H1 (cell line): ENCODE measurements around the gene LRRTM3. TPM values are rescaled to one million over a fixed set of nuclear protein-coding genes. Genes with fewer than 3 reads are reported as not detected.

ENCODE experiments used
- CTCF ChIA-PET: fragments of 300-600 bp; sonication (Branson Sonifier 250); formaldehyde crosslinking; loops from one replicate; lab custom pipeline; 2021; ENCODE audit not compliant: partially characterized antibody; lab: Charles Lee
- POLR2A ChIA-PET: fragments of 300-600 bp; sonication (Branson Sonifier 250); formaldehyde crosslinking; loops from one replicate; lab custom pipeline; 2021; ENCODE audit warnings: inconsistent platforms; ENCODE audit not compliant: partially characterized antibody; lab: Charles Lee
- DNase-seq, 2 experiments: peaks; one replicate each; pipeline versions ENCODE4 v3.0.0 to v3.0.0-alpha.2; 2010 to 2022; ENCODE audit warnings: low spot score in 2 of 2, low read depth in 1 of 2, mixed read lengths in 1 of 2
- FAIRE-seq: peaks from 2 replicates; lab custom pipeline; 2011; peaks lifted over from hg19 to GRCh38; lab: Jason Lieb, UNC
- H2AFZ ChIP-seq: 2 replicates; pipeline ENCODE4 v1.8.1; 2012; ENCODE audit warnings: low read length, inconsistent platforms
- H2AK5ac ChIP-seq: 2 replicates; pipeline ENCODE4 v1.6.1; 2013; ENCODE audit warnings: low read depth, low read length
- H2BK120ac ChIP-seq: replicated peaks from 2 replicates; pipeline ENCODE3; 2013; ENCODE audit warnings: low read depth, low read length, inconsistent platforms
- H2BK12ac ChIP-seq: 2 replicates; pipeline ENCODE4 v1.6.1; 2013; ENCODE audit warnings: low read depth, low read length
- H2BK15ac ChIP-seq: 2 replicates; pipeline ENCODE4 v1.6.1; 2013; ENCODE audit warnings: low read length
- H2BK20ac ChIP-seq: 2 replicates; pipeline ENCODE4 v1.6.1; 2013; ENCODE audit warnings: low read length
- H2BK5ac ChIP-seq: 2 replicates; pipeline ENCODE4 v1.6.1; 2013; ENCODE audit warnings: low read depth, low read length
- H3K14ac ChIP-seq: 2 replicates; pipeline ENCODE4 v1.6.1; 2013; ENCODE audit warnings: inconsistent platforms; ENCODE audit not compliant: insufficient read length
- H3K18ac ChIP-seq: 2 replicates; pipeline ENCODE4 v1.6.1; 2013; ENCODE audit warnings: low read length; ENCODE audit errors: extremely low read depth
- H3K23ac ChIP-seq: 2 replicates; pipeline ENCODE4 v1.6.1; 2013; ENCODE audit warnings: inconsistent platforms; ENCODE audit not compliant: insufficient read length
- H3K23me2 ChIP-seq: 2 replicates; pipeline ENCODE4 v1.6.1; 2013; ENCODE audit warnings: low read depth, low read length
- H3K27ac ChIP-seq: 2 replicates; pipeline ENCODE4 v1.6.1; 2011; ENCODE audit warnings: low read depth, low read length, inconsistent platforms
- H3K27me3 ChIP-seq, 4 experiments: replicated peaks in 1 of 4; 1 replicate in 1 of 4; 2 replicates in 3 of 4; pipeline versions ENCODE4 v1.6.1 to v1.8.1; 2011 to 2013; ENCODE audit warnings: low read length in 3 of 4, mild to moderate bottlenecking in 3 of 4, inconsistent platforms in 2 of 4, mixed read lengths in 2 of 4, moderate library complexity in 1 of 4; ENCODE audit not compliant: control insufficient read depth in 3 of 4, insufficient read depth in 3 of 4; ENCODE audit errors: extremely low read depth in 1 of 4
- H3K36me3 ChIP-seq, 4 experiments: 2 replicates each; pipeline versions ENCODE4 v1.6.1 to v1.8.1; 2011 to 2013; ENCODE audit warnings: mild to moderate bottlenecking in 4 of 4, low read length in 3 of 4, moderate library complexity in 2 of 4, control low read depth in 1 of 4, inconsistent platforms in 1 of 4; ENCODE audit not compliant: insufficient read depth in 4 of 4, control insufficient read depth in 2 of 4
- H3K4ac ChIP-seq: replicated peaks from 2 replicates; pipeline ENCODE3; 2013; ENCODE audit warnings: low read length, low read depth, mixed read lengths, inconsistent platforms; ENCODE audit not compliant: insufficient read length
- H3K4me1 ChIP-seq, 4 experiments: replicated peaks in 1 of 4; 1 replicate in 1 of 4; 2 replicates in 3 of 4; pipeline versions ENCODE4 v1.6.1 to v1.8.1; 2011 to 2013; ENCODE audit warnings: low read length in 3 of 4, inconsistent platforms in 2 of 4, mixed read lengths in 1 of 4; ENCODE audit not compliant: insufficient read depth in 4 of 4, control insufficient read depth in 3 of 4
- H3K4me2 ChIP-seq, 2 experiments: 2 replicates each; pipeline versions ENCODE4 v1.6.1 to v1.8.1; 2011 to 2013; ENCODE audit warnings: low read depth in 2 of 2, low read length in 2 of 2, control low read depth in 1 of 2, inconsistent platforms in 1 of 2, mild to moderate bottlenecking in 1 of 2; ENCODE audit not compliant: insufficient read depth in 1 of 2
- H3K4me3 ChIP-seq, 4 experiments: fragments of 200-600, 300-600 bp in 1 of 4; sonication (generic), shearing (Covaris generic), sonication (Bioruptor Twin) in 1 of 4; 2 replicates each; pipeline versions ENCODE4 v1.5.1 to v1.8.1; 2011 to 2016; ENCODE audit warnings: low read length in 4 of 4, low read depth in 3 of 4, control low read depth in 2 of 4, inconsistent platforms in 2 of 4, mild to moderate bottlenecking in 2 of 4, mixed read lengths in 1 of 4, moderate library complexity in 1 of 4; ENCODE audit not compliant: insufficient read depth in 2 of 4; ENCODE audit errors: extremely low read depth in 1 of 4
- H3K56ac ChIP-seq: replicated peaks from 2 replicates; pipeline ENCODE3; 2013; ENCODE audit warnings: low read depth, mild to moderate bottlenecking, mixed read lengths, low read length, inconsistent platforms; ENCODE audit not compliant: insufficient read length
- H3K79me1 ChIP-seq: 2 replicates; pipeline ENCODE4 v1.6.1; 2013; ENCODE audit warnings: low read depth, low read length, control low read depth
- H3K79me2 ChIP-seq, 2 experiments: 2 replicates each; pipeline versions ENCODE4 v1.6.1 to v1.8.1; 2012 to 2013; ENCODE audit warnings: low read length in 2 of 2, mild to moderate bottlenecking in 2 of 2, inconsistent platforms in 1 of 2; ENCODE audit not compliant: insufficient read depth in 2 of 2, control insufficient read depth in 1 of 2
- H3K9ac ChIP-seq, 4 experiments: replicated peaks in 1 of 4; 1 replicate in 1 of 4; 2 replicates in 3 of 4; pipeline versions ENCODE4 v1.6.1 to v1.8.1; 2011 to 2013; ENCODE audit warnings: low read depth in 3 of 4, low read length in 3 of 4, control low read depth in 2 of 4, mild to moderate bottlenecking in 2 of 4, moderate library complexity in 2 of 4, inconsistent platforms in 1 of 4; ENCODE audit errors: extremely low read depth in 1 of 4
- H3K9me3 ChIP-seq, 2 experiments: 2 replicates each; pipeline versions ENCODE4 v1.6.1 to v1.8.1; 2012 to 2013; ENCODE audit warnings: mild to moderate bottlenecking in 2 of 2, moderate library complexity in 2 of 2, control low read depth in 1 of 2, inconsistent platforms in 1 of 2, low read depth in 1 of 2, low read length in 1 of 2, mixed read lengths in 1 of 2; ENCODE audit not compliant: insufficient read depth in 2 of 2
- H4K20me1 ChIP-seq, 2 experiments: replicated peaks in 1 of 2; 2 replicates each; pipeline versions ENCODE3 to v1.8.1; 2011 to 2013; ENCODE audit warnings: inconsistent platforms in 2 of 2, low read length in 2 of 2, mild to moderate bottlenecking in 1 of 2; ENCODE audit not compliant: insufficient read depth in 2 of 2, control insufficient read depth in 1 of 2
- H4K5ac ChIP-seq: 2 replicates; pipeline ENCODE4 v1.6.1; 2013; ENCODE audit warnings: low read length, low read depth, mixed read lengths, inconsistent platforms; ENCODE audit not compliant: insufficient read length
- H4K8ac ChIP-seq: 2 replicates; pipeline ENCODE4 v1.8.0; 2013; ENCODE audit warnings: mild to moderate bottlenecking, moderate library complexity, low read length, inconsistent platforms; ENCODE audit not compliant: insufficient read depth; ENCODE audit errors: extremely low read depth
- H4K91ac ChIP-seq: replicated peaks from 2 replicates; pipeline ENCODE3; 2013; ENCODE audit warnings: low read length, mixed read lengths, inconsistent platforms; ENCODE audit not compliant: insufficient read length
- CTBP2 ChIP-seq: IDR thresholded peaks from 2 replicates; pipeline ENCODE4 v1.7.0; 2011; ENCODE audit warnings: borderline replicate concordance, mild to moderate bottlenecking, moderate library complexity, mixed read lengths, low read length; ENCODE audit not compliant: insufficient read depth, insufficient read length
- FOSL1 ChIP-seq: IDR thresholded peaks from 2 replicates; pipeline ENCODE4 v1.6.1; 2011; ENCODE audit warnings: mild to moderate bottlenecking, low read depth, low read length, moderate library complexity; ENCODE audit not compliant: insufficient read depth
- GABPA ChIP-seq: IDR thresholded peaks from 2 replicates; pipeline ENCODE4 v1.6.1; 2011; ENCODE audit warnings: mild to moderate bottlenecking, low read length, moderate library complexity, borderline replicate concordance; ENCODE audit not compliant: insufficient read depth
- PHF8 ChIP-seq: fragments of 200-600 bp; sonication (generic); conservative IDR thresholded peaks from 2 replicates; pipeline ENCODE4 v1.7.1; 2012; ENCODE audit warnings: low read depth, mild to moderate bottlenecking, inconsistent platforms, low read length, moderate library complexity
- RAD21 ChIP-seq, 2 experiments: IDR thresholded peaks in 1 of 2; conservative IDR thresholded peaks in 1 of 2; 2 replicates each; pipeline ENCODE4 v1.6.1; 2011; ENCODE audit warnings: low read depth in 2 of 2, low read length in 2 of 2, improper control_type of control experiment in 1 of 2, inconsistent platforms in 1 of 2, mild to moderate bottlenecking in 1 of 2, moderate library complexity in 1 of 2
- RXRA ChIP-seq: IDR thresholded peaks from 2 replicates; pipeline ENCODE4 v1.6.1; 2011; ENCODE audit warnings: low read depth, mild to moderate bottlenecking, low read length, moderate library complexity; ENCODE audit not compliant: insufficient read depth
- SP1 ChIP-seq: IDR thresholded peaks from 2 replicates; pipeline ENCODE4 v1.6.1; 2011; ENCODE audit warnings: low read depth, low read length
- TBP ChIP-seq: IDR thresholded peaks from 2 replicates; pipeline ENCODE4 v1.6.1; 2011; ENCODE audit warnings: low read depth, low read length, improper control_type of control experiment
- WGBS, 2 experiments: shearing (Covaris generic) in 1 of 2; methylation state at CpG; one replicate each; pipeline versions ENCODE4 v1.1.6 to v1.1.7; 2013 to 2015; ENCODE audit warnings: low lambda C conversion rate in 2 of 2, mixed read lengths in 2 of 2, inconsistent platforms in 1 of 2, low coverage in 1 of 2, missing lambda C conversion rate in 1 of 2; ENCODE audit not compliant: insufficient replicate concordance in 2 of 2, insufficient coverage in 1 of 2, insufficient read length in 1 of 2; ENCODE audit errors: extremely low coverage in 1 of 2, missing lambda C conversion rate in 1 of 2; 5-methylcytosine and 5-hydroxymethylcytosine counted together
- polyA plus RNA-seq, 7 experiments: library from polyadenylated mRNA; depleted of rRNA in 3 of 7; stranded (reverse) in 5 of 7; unstranded in 2 of 7; fragments of >200 nt in 5 of 7; fragments of 200-250 nt in 2 of 7; gene quantifications; 1 replicate in 5 of 7; 2 replicates in 1 of 7; 4 replicates in 1 of 7; pipeline versions ENCODE4 v1.2.1 to v1.2.3, GENCODE V29; 2011 to 2013; ENCODE audit warnings: missing spikeins in 2 of 7, mixed read lengths in 2 of 7
- total RNA-seq: library from RNA; stranded (reverse); fragmentation: NEBNext Ultra II Directional; extraction: Animal tissue kit (Norgen Biotek cat#: 25700); gene quantifications from 2 replicates; pipeline ENCODE4 v1.2.1, GENCODE V29; 2021

The LRRTM3 gene
- total and polyA plus RNA-seq, 2 of the 8 experiments (the other 6 are each of a cell fraction or from before 2014, with no cell fraction given): 0.33 to 0.48 TPM

DNA sequence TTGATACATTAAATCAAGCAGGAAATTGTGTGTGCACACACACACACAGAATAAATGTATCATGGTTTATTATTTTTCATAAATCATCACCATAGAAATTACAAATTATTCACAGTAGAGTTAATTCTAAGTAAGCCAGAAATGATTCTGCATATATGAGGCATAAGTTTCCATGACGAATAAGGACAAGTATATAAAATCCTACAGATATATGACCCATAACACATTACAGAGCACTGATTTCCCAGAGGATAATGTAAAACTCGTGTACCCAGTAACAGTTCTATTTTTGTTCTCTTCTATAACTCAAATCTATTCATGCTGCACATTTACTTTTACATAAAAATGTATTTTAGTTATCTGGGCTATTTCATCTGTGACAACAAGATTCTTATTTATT, 169.7 kb downstream of the LRRTM3 start:
- no peaks in the 10 kb centered on the region for H3K9me3 ChIP-seq
- H3K4me2 ChIP-seq: no peak overlapping the region
- no peak overlapping the region for H3K56ac ChIP-seq
- no peaks in the 10 kb centered on the region for H4K20me1 ChIP-seq
- no peak overlapping the region for H3K4ac ChIP-seq
- no peak overlapping the region for H2BK120ac ChIP-seq
- ChIA-PET POLR2A (no interaction called here), CTCF (no interaction called here)
- no peaks in the 10 kb centered on the region for H3K79me1 ChIP-seq
- H2BK15ac ChIP-seq: no peak overlapping the region
- WGBS, 2 experiments: 94% methylated on average over 2 of the region's 2 CpGs; no CpG with 5 or more reads in 1 of the 2 experiments
- H3K9ac ChIP-seq: no peak overlapping the region
- H3K4me3 ChIP-seq: no peak overlapping the region
- no peak overlapping the region for H2BK12ac ChIP-seq
- no peak overlapping the region for H4K91ac ChIP-seq
- H3K14ac ChIP-seq: no peak overlapping the region
- no peak overlapping the region for H4K5ac ChIP-seq
- H3K79me2 ChIP-seq: no peaks in the 10 kb centered on the region
- H2BK5ac ChIP-seq: no peak overlapping the region
- H3K4me1 ChIP-seq: peaks cover 0 to 11% (median 3%) of the 10 kb centered on the region in 4 experiments; a peak in 4 of 7 replicates
- no peak overlapping the region for H3K18ac ChIP-seq
- H2BK20ac ChIP-seq: no peak overlapping the region
- H3K27me3 ChIP-seq: no peaks in the 10 kb centered on the region
- H2AFZ ChIP-seq: no peak overlapping the region
- TF ChIP-seq PHF8 (no peak), CTBP2 (no peak), SP1 (no peak), FOSL1 (no peak), RAD21 (IDR thresholded peaks at IDR 0.05 in 1 of 2, conservative IDR thresholded peaks at IDR 0.05 in 1 of 2; ENCODE audit: low read depth in 2 of 2, low read length in 2 of 2) (no peak), GABPA (no peak), RXRA (no peak), TBP (no peak)
- DNase-seq: no peak
- no peak for FAIRE-seq
- no peaks in the 10 kb centered on the region for H3K23me2 ChIP-seq
- no peak overlapping the region for H4K8ac ChIP-seq
- no peak overlapping the region for H3K27ac ChIP-seq
- no peak overlapping the region for H2AK5ac ChIP-seq
- no peaks in the 10 kb centered on the region for H3K36me3 ChIP-seq
- H3K23ac ChIP-seq: no peak overlapping the region
